SK-N-MC (cell line): ENCODE results near the gene SIX3.

Experiments used
- EZH2 ChIP-seq: fragments of 200-600 bp; sonication (generic); IDR thresholded peaks from one replicate; pipeline ENCODE4 v1.6.1; 2017; ENCODE audit warnings: antibody characterized with exemption
- FOXP2 ChIP-seq: optimal IDR thresholded peaks from 2 replicates; pipeline ENCODE3; 2011; ENCODE audit warnings: mild to moderate bottlenecking, moderate library complexity; ENCODE audit not compliant: insufficient read depth; ENCODE audit errors: extremely low read length, control extremely low read depth
- POLR2AphosphoS5 ChIP-seq: IDR thresholded peaks from 2 replicates; pipeline ENCODE4 v1.6.1; 2012; ENCODE audit warnings: mild to moderate bottlenecking, low read depth, low read length, borderline replicate concordance

DNA sequence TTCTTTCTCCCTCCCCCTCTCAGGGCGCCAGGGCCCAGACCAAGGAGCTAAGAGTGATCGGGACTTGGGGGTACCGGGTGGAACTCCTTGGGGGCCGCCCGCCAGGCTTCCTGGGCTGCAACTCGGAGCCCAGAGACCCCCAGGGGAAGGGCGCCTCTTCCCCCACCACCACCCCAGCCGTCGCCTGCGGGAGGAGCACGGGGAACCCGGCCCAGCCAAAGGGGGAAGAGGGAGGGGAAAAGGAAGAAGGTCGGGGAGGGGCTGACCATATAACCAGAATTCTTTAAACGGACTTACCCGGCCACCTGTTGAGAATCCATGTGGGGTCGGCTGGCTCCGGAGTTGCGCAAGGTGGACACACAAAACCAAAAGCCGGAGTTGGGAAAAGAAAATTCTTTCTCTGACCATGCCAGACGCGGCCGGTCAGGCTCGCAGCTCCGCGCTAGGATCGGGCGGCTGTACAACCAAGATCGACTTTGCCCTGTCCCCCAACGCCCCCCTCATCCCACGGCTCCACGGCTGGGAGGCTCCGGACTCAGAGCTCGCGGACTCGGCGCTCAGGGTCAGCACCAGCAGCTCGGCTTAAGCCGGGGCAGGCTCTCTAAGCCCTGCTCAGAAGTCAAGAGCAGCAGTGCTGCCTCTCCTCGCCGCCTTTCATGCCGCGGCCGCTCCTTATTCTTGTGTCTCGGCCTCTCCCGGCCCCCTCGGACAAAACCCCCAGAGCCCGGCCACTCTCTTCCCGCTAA lies 6.3 kb upstream of the SIX3 start:
- TF ChIP-seq POLR2AphosphoS5 (no peak), EZH2 (no peak), FOXP2 (no peak)
